Fibroblast of villous mesenchyme (primary cell): ENCODE measurements around the gene MAN2B2. TPM values are rescaled to one million over a fixed set of nuclear protein-coding genes. Genes with fewer than 3 reads are reported as not detected.

Experiments
- DNase-seq: peaks from one replicate; pipeline ENCODE4 v3.0.0-alpha.2; 2010; ENCODE audit warnings: low read depth
- H3K4me3 ChIP-seq: 2 replicates; pipeline ENCODE4 v1.5.1; 2011; ENCODE audit warnings: low read depth, mild to moderate bottlenecking, low read length
- total RNA-seq: library from RNA; depleted of rRNA; stranded (reverse); fragments of >200 nt; gene quantifications from 2 replicates; pipeline ENCODE4 v1.2.3, GENCODE V29; 2012
- TF ChIP-seq, protein P1 (sequence below): IDR thresholded peaks from 2 replicates; pipeline ENCODE4 v1.5.1; 2012; ENCODE audit warnings: low read depth, mild to moderate bottlenecking, low read length; ENCODE audit not compliant: insufficient read depth

Gene MAN2B2
- total RNA-seq, 1 donor: 14.2 TPM

DNA sequence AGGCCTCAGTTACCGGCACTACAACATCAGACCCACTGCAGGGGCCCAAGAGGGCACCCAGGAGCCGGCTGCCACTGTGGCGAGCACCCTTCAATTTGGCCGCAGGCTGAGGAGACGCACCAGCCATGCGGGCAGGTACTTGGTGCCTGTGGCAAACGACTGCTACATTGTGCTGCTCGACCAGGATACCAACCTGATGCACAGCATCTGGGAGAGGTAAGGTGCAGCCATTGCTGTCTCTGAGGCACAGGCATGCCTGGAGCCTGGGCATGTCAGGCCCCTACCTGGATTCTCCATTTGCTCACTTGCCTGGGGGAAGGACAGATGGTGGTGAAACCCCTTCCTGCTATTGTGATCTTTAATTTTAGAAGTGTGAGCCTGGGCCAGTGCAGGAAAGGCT, 30.1 kb downstream of the MAN2B2 start:
- TF ChIP-seq, protein P1, sequence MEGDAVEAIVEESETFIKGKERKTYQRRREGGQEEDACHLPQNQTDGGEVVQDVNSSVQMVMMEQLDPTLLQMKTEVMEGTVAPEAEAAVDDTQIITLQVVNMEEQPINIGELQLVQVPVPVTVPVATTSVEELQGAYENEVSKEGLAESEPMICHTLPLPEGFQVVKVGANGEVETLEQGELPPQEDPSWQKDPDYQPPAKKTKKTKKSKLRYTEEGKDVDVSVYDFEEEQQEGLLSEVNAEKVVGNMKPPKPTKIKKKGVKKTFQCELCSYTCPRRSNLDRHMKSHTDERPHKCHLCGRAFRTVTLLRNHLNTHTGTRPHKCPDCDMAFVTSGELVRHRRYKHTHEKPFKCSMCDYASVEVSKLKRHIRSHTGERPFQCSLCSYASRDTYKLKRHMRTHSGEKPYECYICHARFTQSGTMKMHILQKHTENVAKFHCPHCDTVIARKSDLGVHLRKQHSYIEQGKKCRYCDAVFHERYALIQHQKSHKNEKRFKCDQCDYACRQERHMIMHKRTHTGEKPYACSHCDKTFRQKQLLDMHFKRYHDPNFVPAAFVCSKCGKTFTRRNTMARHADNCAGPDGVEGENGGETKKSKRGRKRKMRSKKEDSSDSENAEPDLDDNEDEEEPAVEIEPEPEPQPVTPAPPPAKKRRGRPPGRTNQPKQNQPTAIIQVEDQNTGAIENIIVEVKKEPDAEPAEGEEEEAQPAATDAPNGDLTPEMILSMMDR: no peak
- H3K4me3 ChIP-seq: no peak overlapping the region
- no peak for DNase-seq

DNA sequence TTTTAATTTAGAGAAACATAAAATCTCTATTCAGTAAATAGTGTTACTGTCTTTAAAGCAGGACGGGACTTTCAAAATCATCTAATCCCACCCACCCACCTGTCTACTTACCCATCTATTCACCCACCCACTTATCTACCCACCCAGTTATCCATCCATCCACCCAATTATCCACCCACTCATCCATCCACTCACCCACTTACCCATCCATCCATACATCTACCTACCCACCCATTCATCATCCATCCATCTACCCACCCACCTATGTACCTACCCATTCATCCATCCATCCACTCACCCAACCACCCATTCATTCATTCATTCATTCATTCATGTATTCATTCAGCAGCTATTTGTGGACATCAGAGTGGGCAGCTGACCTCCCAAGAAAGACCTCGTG, 30.6 kb downstream of the MAN2B2 start:
- no peak overlapping the region for H3K4me3 ChIP-seq

DNA sequence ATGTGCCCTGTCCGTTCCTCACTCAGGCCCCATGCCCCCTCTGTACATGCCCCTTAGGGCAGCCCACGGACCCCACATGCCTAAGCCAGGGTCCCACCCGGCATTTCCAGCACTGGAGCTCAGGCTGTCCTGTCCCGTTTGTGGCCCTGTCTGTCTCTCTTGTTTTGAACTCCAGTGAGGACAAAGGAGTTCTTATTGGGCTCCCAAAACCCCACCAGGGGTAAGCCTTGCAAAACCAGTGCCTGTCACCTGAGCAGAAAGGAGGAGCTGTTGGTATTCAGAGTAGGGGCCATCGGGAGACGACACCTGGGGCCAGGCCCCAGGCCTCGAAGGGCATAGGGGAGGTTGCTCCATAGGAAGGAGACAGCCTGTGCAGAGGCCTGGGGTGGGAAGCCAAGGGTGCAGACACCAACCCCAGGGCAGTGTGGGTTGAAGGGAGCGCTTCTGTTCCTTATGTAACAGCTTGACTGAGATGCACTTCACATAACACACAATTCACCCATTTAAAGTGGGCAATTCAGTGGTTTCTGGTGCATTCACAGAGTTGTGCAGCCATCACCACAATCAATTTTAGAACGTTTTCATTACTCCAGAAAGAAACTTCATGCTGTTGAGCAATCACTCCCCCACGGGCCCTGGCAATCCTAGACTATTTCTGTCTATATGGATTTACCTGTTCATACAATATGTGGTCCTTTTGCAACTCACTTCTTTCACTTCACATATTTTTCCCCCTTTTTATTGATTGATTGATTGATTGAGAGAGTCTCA, 31.7 kb downstream of the MAN2B2 start:
- no peak for DNase-seq
- TF ChIP-seq, protein P1: no peak
- H3K4me3 ChIP-seq: no peak overlapping the region

More for the DNA sequence above, 30.6 kb downstream of the MAN2B2 start:
- no peak for DNase-seq
- TF ChIP-seq, protein P1: no peak

DNA sequence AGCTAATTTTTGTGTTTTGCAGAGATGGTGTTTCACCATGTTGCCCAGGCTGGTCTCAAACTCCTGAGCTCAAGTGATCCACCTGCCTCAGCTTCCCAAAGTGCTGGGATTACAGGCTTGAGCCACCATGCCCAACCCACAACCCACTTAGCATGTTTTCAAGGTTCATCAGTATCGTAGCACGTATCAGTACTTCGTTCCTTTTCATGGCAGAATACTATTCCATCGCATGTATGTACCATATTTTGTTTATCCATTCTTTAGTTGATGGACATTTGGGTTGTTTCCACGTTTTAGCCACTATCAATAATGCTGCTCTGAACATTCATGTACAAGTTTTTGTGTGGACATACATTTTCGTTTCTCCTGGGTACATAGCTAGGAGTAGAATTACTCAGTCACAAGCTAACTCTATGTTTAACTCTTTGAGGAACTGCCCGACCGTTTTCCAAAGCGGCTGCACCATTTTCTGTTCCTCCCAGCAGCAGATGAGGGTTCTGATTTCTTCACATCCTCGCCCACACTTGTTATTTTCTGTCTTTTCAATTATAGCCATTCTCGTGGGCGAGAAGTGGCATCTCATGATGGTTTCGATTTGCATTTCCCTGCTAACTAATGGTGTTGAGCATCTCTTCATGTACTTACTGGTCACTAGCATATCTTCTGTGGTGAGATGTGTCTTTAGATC, 32.5 kb downstream of the MAN2B2 start:
- TF ChIP-seq, protein P1: no peak
- no peak for DNase-seq
- H3K4me3 ChIP-seq: no peak overlapping the region

DNA sequence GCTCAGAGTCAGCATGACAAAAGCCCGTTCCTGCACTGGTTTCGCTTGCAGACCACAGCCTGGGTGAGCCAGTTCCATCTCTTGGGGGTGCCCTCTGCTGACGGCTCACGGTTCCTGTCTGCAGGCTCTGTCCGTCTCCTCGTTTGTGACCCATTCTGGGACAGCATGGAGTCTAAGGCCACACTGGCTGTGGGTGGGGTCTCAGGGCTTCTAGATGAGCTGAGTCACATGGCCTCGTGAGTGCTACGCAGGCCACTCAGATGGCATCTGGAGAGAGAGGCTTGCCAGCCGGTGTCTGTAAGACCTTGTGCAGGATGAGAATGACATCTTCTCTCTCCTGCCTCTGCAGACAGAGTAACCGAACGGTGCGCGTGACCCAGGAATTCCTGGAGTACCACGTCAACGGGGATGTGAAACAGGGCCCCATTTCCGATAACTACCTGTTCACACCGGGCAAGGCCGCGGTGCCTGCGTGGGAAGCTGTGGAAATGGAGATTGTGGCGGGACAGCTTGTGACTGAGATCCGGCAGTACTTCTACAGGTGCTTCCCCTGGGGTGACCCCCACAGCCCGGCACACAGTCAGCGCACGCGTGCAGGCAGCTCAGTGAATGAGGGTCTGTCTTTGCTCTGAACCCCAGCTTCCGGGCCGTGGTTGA, 33.9 kb downstream of the MAN2B2 start:
- no peak for DNase-seq
- TF ChIP-seq, protein P1: peak; percentile 3
- no peak overlapping the region for H3K4me3 ChIP-seq

DNA sequence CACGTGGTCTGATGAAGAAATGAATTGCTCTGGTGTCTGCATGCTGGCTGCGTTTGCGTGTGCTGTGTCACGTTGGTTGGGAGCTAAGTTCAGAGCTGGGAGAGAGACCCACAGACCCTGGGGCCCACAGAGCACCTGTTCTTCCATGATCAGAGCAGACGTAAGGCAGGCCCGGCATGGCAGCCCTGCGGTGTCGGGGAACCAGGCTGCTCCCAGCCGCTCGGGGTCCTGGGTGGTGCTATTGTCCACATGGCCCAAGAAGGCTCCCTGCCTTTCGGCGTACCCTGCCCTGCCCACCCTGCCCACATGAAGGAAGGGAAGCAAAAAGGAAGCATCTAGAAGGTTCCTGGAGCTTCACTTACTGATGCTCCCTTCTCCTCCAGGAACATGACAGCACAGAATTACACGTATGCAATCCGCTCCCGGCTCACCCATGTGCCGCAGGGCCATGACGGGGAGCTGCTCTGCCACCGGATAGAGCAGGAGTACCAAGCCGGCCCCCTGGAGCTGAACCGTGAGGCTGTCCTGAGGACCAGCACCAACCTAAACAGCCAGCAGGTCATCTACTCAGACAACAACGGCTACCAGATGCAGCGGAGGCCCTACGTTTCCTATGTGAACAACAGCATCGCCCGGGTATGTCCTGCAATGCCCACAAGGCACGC, 34.6 kb downstream of the MAN2B2 start:
- H3K4me3 ChIP-seq: no peak overlapping the region

More for the DNA sequence above, 34.6 kb downstream of the MAN2B2 start:
- no peak for DNase-seq
- TF ChIP-seq, protein P1: no peak
